Hepatocyte (in vitro differentiated cells): ENCODE data around the gene MYO1D. TPM values are rescaled to one million over a fixed set of nuclear protein-coding genes. Genes with fewer than 3 reads are reported as not detected.
"Not testable (repeated sequence)": the region's sequence is repeated elsewhere in the genome, so short reads cannot be mapped to it uniquely, and the experiment has no call there.

Source experiments
- DNase-seq: peaks from one replicate; pipeline ENCODE4 v3.0.0-alpha.2; 2016; ENCODE audit warnings: low spot score
- H2AFZ ChIP-seq: fragments of 200-600 bp; sonication (generic); 2 replicates; pipeline ENCODE4 v1.6.0; 2016; ENCODE audit warnings: antibody characterized with exemption, mild to moderate bottlenecking
- H3K27ac ChIP-seq: fragments of 200-600 bp; sonication (generic); 2 replicates; pipeline ENCODE4 v1.5.1; 2016; ENCODE audit warnings: mild to moderate bottlenecking
- H3K27me3 ChIP-seq: fragments of 200-600 bp; sonication (generic); 2 replicates; pipeline ENCODE4 v1.6.1; 2016
- H3K36me3 ChIP-seq: fragments of 200-600 bp; sonication (generic); replicated peaks from 2 replicates; pipeline ENCODE4 v1.5.1; 2016; ENCODE audit warnings: low read depth; ENCODE audit not compliant: insufficient read depth
- H3K4me1 ChIP-seq: fragments of 200-600 bp; sonication (generic); 2 replicates; pipeline ENCODE4 v1.5.1; 2016; ENCODE audit warnings: mild to moderate bottlenecking, moderate library complexity; ENCODE audit not compliant: insufficient read depth
- H3K4me2 ChIP-seq: fragments of 200-600 bp; sonication (generic); 2 replicates; pipeline ENCODE4 v1.6.0; 2016
- H3K4me3 ChIP-seq: fragments of 200-600 bp; sonication (generic); 2 replicates; pipeline ENCODE4 v1.5.1; 2016; ENCODE audit warnings: mild to moderate bottlenecking
- H3K79me2 ChIP-seq: fragments of 200-600 bp; sonication (generic); 2 replicates; pipeline ENCODE4 v1.6.0; 2017; ENCODE audit warnings: mild to moderate bottlenecking
- H3K9me2 ChIP-seq: fragments of 200-600 bp; sonication (generic); replicated peaks from 2 replicates; pipeline ENCODE4 v1.6.0; 2017; ENCODE audit warnings: mild to moderate bottlenecking; ENCODE audit not compliant: insufficient read depth
- H3K9me3 ChIP-seq: fragments of 200-600 bp; sonication (generic); 2 replicates; pipeline ENCODE4 v1.5.1; 2016; ENCODE audit warnings: low read depth, mild to moderate bottlenecking
- H4K20me1 ChIP-seq: fragments of 200-600 bp; sonication (generic); 2 replicates; pipeline ENCODE4 v1.6.0; 2016; ENCODE audit warnings: mild to moderate bottlenecking; ENCODE audit not compliant: insufficient read depth, poor library complexity, severe bottlenecking
- CTCF ChIP-seq: fragments of 200-600 bp; sonication (generic); IDR thresholded peaks from 2 replicates; pipeline ENCODE4 v1.5.1; 2016; ENCODE audit warnings: antibody characterized with exemption, mild to moderate bottlenecking; ENCODE audit not compliant: poor library complexity
- EZH2 ChIP-seq: fragments of 200-600 bp; sonication (generic); IDR thresholded peaks from 2 replicates; pipeline ENCODE4 v1.6.1; 2016; ENCODE audit warnings: antibody characterized with exemption, mild to moderate bottlenecking, borderline replicate concordance
- EZH2phosphoT487 ChIP-seq: fragments of 200-600 bp; sonication (generic); IDR thresholded peaks from one replicate; pipeline ENCODE4 v1.6.1; 2018; ENCODE audit warnings: antibody characterized with exemption, mild to moderate bottlenecking, low read depth, moderate library complexity; ENCODE audit not compliant: unreplicated experiment, severe bottlenecking
- WGBS: methylation state at CpG from one replicate; pipeline ENCODE4 v1.1.6; 2016; ENCODE audit warnings: low lambda C conversion rate; ENCODE audit errors: missing lambda C conversion rate; 5-methylcytosine and 5-hydroxymethylcytosine counted together
- polyA plus RNA-seq: library from polyadenylated mRNA; unstranded; fragments of >200 nt; fragmentation: Nextera tagmentation; extraction: Ambion mirVana; gene quantifications from 2 replicates; pipeline ENCODE4 v1.2.1, GENCODE V29; 2016
- total RNA-seq: library from RNA; depleted of rRNA; stranded (reverse); fragments of >200 nt; gene quantifications from 2 replicates; pipeline ENCODE4 v1.2.3, GENCODE V29; 2014

Gene MYO1D
- total and polyA plus RNA-seq, 2 experiments from 2014 or later: 36.2 to 89.0 TPM

- H3K79me2 ChIP-seq: no peaks in the 10 kb centered on the region
- no peaks in the 10 kb centered on the region for H4K20me1 ChIP-seq
- 91% methylated on average over 7 of the region's 7 CpGs for WGBS
- no peaks in the 10 kb centered on the region for H3K4me1 ChIP-seq
- H3K4me2 ChIP-seq: no peak overlapping the region
- H3K27ac ChIP-seq: no peak overlapping the region
- no peaks in the 10 kb centered on the region for H3K36me3 ChIP-seq
- no peaks in the 10 kb centered on the region for H3K27me3 ChIP-seq
- no peak for TF ChIP-seq EZH2
- no peak for TF ChIP-seq CTCF
- no peak for TF ChIP-seq EZH2phosphoT487
- H3K4me3 ChIP-seq: no peak overlapping the region
- no peak overlapping the region for H2AFZ ChIP-seq
- no peaks in the 10 kb centered on the region for H3K9me2 ChIP-seq
- DNase-seq: no peak
- H3K9me3 ChIP-seq: no peaks in the 10 kb centered on the region
These were observed 348.1 kb downstream of the MYO1D start for GRCh38 chr17:32528825-32529224.

GRCh38 chr17:32527146-32527545 lies 349.8 kb downstream of the MYO1D start:
- H3K36me3 ChIP-seq: no peaks in the 10 kb centered on the region
- H3K9me3 ChIP-seq: no peaks in the 10 kb centered on the region
- H3K9me2 ChIP-seq: no peaks in the 10 kb centered on the region
- H4K20me1 ChIP-seq: no peaks in the 10 kb centered on the region
- TF ChIP-seq EZH2: no peak
- no peak for TF ChIP-seq CTCF
- no peak for TF ChIP-seq EZH2phosphoT487
- WGBS: 86% methylated on average over 4 of the region's 4 CpGs
- H3K4me3 ChIP-seq: no peak overlapping the region
- no peaks in the 10 kb centered on the region for H3K4me1 ChIP-seq
- no peak for DNase-seq
- H2AFZ ChIP-seq: no peak overlapping the region
- H3K4me2 ChIP-seq: no peak overlapping the region
- H3K27me3 ChIP-seq: no peaks in the 10 kb centered on the region
- H3K27ac ChIP-seq: no peak overlapping the region
- no peaks in the 10 kb centered on the region for H3K79me2 ChIP-seq

GRCh38 chr17:32525122-32525521 lies 351.8 kb downstream of the MYO1D start:
- Histone ChIP-seq H3K9me3 (no peaks in the 10 kb centered on the region), H3K27ac (no peak overlapping the region), H3K36me3 (no peaks in the 10 kb centered on the region), H3K27me3 (no peaks in the 10 kb centered on the region), H3K4me3 (no peak overlapping the region), H4K20me1 (no peaks in the 10 kb centered on the region), H3K79me2 (no peaks in the 10 kb centered on the region), H3K9me2 (no peaks in the 10 kb centered on the region), H3K4me1 (peaks cover 4% of the 10 kb centered on the region), H2AFZ (no peak overlapping the region), H3K4me2 (no peak overlapping the region)
- 44% methylated on average over 4 of the region's 4 CpGs for WGBS
- no peak for DNase-seq
- TF ChIP-seq EZH2phosphoT487 (no peak), CTCF (no peak), EZH2 (no peak)

- not testable (repeated sequence) for H3K27ac ChIP-seq, H4K20me1 ChIP-seq, H3K4me2 ChIP-seq, H3K4me3 ChIP-seq, H3K36me3 ChIP-seq, H3K9me2 ChIP-seq, DNase-seq, H3K4me1 ChIP-seq, H3K27me3 ChIP-seq, H3K9me3 ChIP-seq, H2AFZ ChIP-seq, H3K79me2 ChIP-seq
- 92% methylated on average over 6 of the region's 6 CpGs for WGBS
These were observed 352.4 kb downstream of the MYO1D start for GRCh38 chr17:32524553-32524880.
